Ascending aorta (tissue), 2 donors: ENCODE data around the gene EPHA1. TPM values are rescaled to one million over a fixed set of nuclear protein-coding genes. Genes with fewer than 3 reads are reported as not detected.

Source experiments
- DNase-seq, 2 donors: peaks; one replicate each; pipeline ENCODE4 v3.0.0-alpha.2; 2019; ENCODE audit warnings: low spot score in 2 of 2
- H3K27ac ChIP-seq, 2 donors: fragments of 200-600 bp; sonication (generic); one replicate each; pipeline ENCODE4 v1.5.1; 2016 to 2017; ENCODE audit warnings: mild to moderate bottlenecking in 1 of 2
- H3K27me3 ChIP-seq: fragments of 200-600 bp; sonication (generic); one replicate; pipeline ENCODE4 v1.5.1; 2017
- H3K36me3 ChIP-seq, 2 donors: fragments of 200-600 bp; sonication (generic); one replicate each; pipeline ENCODE4 v1.5.1; 2016
- H3K4me1 ChIP-seq, 2 donors: fragments of 200-600 bp; sonication (generic); one replicate each; pipeline ENCODE4 v1.5.1; 2016 to 2017; ENCODE audit warnings: mild to moderate bottlenecking in 1 of 2
- H3K4me3 ChIP-seq, 2 donors: fragments of 200-600 bp; sonication (generic); one replicate each; pipeline ENCODE4 v1.5.1; 2016 to 2017; ENCODE audit warnings: mild to moderate bottlenecking in 1 of 2
- H3K9me3 ChIP-seq, 2 donors: fragments of 200-600 bp; sonication (generic); one replicate each; pipeline ENCODE4 v1.5.1; 2016
- intact Hi-C: fragments of 100-400 bp; cut with DNase I; formaldehyde crosslinking; loops from one replicate; pipeline ENCODE4 v1.15.1; 2023
- total RNA-seq: library from RNA; depleted of rRNA; stranded (reverse); fragments of >200 nt; gene quantifications from one replicate; pipeline ENCODE4 v1.1.0, GENCODE V29; 2016
- TF ChIP-seq, protein P1 (sequence below), 3 experiments: fragments of 200-600 bp in 2 of 3; fragments of 450-650 bp in 1 of 3; sonication (generic) in 2 of 3; IDR thresholded peaks; one replicate each; pipeline ENCODE4 v1.5.1; 2016 to 2019; ENCODE audit warnings: antibody characterized with exemption in 3 of 3, mild to moderate bottlenecking in 1 of 3, moderate library complexity in 1 of 3

Gene EPHA1
- total RNA-seq, 1 donor from 2014 or later: not detected

DNA sequence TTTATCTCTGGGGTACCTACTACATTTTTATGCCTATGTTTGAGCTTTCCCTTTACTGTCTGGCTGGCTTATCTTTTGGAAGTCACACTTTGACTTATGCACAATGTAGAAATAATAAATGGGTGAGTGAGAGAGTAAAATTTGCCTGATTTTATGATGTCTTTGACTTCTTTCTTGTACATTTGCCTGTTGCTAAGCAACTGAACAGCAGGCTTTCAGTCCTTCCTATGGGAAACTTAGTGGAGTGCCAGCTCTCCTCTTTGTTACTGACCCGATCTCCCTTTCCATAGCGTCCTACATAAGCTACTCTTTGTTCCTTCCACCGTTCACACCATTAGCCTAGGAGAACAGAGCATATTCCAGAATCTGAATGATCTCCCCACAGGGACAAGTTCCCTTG, 38.8 kb upstream of the EPHA1 start:
- intact Hi-C loops: no loop called here

DNA sequence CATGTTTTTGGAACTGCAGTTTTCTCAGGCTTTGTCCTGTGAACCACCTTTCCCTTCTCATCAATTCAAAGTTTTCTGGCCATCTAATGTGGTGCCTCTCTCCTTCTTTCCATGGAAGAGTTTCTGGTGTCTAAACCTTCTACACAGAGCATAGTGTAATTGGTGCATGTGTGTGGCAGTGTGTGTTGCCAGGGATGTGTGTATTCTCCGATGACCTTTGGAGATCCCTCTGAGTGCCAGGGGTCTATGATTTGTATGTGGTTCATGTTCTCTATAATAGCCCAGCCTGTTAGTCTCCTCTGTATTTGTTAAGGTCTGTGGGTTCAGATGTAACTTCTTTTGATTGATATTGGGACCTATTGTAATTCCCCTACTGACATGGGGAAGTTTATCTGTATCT, 36.1 kb upstream of the EPHA1 start:
- intact Hi-C loops: no loop called here
- H3K36me3 ChIP-seq: no peaks in the 10 kb centered on the region
- no peaks in the 10 kb centered on the region for H3K4me1 ChIP-seq
- TF ChIP-seq, protein P1, sequence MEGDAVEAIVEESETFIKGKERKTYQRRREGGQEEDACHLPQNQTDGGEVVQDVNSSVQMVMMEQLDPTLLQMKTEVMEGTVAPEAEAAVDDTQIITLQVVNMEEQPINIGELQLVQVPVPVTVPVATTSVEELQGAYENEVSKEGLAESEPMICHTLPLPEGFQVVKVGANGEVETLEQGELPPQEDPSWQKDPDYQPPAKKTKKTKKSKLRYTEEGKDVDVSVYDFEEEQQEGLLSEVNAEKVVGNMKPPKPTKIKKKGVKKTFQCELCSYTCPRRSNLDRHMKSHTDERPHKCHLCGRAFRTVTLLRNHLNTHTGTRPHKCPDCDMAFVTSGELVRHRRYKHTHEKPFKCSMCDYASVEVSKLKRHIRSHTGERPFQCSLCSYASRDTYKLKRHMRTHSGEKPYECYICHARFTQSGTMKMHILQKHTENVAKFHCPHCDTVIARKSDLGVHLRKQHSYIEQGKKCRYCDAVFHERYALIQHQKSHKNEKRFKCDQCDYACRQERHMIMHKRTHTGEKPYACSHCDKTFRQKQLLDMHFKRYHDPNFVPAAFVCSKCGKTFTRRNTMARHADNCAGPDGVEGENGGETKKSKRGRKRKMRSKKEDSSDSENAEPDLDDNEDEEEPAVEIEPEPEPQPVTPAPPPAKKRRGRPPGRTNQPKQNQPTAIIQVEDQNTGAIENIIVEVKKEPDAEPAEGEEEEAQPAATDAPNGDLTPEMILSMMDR (IDR thresholded peaks at IDR 0.05): no peak
- no peak overlapping the region for H3K27ac ChIP-seq
- no peak for DNase-seq
- no peaks in the 10 kb centered on the region for H3K9me3 ChIP-seq
- no peak overlapping the region for H3K4me3 ChIP-seq
- H3K27me3 ChIP-seq: no peaks in the 10 kb centered on the region

More for the DNA sequence above, 38.8 kb upstream of the EPHA1 start:
- Histone ChIP-seq H3K4me3 (no peak overlapping the region), H3K9me3 (no peaks in the 10 kb centered on the region), H3K36me3 (no peaks in the 10 kb centered on the region), H3K27me3 (no peaks in the 10 kb centered on the region), H3K4me1 (no peaks in the 10 kb centered on the region), H3K27ac (no peak overlapping the region)
- TF ChIP-seq, protein P1 (IDR thresholded peaks at IDR 0.05): no peak
- no peak for DNase-seq

DNA sequence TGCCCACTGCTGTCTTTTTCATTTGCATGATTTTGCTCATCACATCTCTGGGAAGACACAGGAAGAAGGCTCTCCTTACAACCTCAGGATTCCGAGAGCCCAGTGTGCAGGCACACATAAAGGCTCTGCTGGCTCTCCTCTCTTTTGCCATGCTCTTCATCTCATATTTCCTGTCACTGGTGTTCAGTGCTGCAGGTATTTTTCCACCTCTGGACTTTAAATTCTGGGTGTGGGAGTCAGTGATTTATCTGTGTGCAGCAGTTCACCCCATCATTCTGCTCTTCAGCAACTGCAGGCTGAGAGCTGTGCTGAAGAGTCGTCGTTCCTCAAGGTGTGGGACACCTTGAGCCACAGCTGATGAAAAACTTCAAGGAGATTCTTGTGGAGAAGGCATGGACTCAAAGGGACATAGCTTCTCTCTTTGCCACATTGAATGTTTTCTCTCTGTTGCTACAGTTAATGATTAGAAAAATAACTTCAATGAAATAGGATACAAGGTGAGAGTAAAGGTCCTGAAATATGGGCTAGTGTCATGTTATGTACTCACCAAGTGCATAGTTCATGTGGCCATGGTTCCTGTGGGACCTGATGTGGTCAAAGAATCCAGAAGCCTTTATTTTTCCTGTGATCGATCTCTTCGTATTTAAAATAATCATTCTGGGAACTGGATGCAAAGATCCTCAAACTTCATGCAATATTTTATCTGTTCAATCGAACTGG, 35.6 kb upstream of the EPHA1 start:
- DNase-seq: no peak

DNA sequence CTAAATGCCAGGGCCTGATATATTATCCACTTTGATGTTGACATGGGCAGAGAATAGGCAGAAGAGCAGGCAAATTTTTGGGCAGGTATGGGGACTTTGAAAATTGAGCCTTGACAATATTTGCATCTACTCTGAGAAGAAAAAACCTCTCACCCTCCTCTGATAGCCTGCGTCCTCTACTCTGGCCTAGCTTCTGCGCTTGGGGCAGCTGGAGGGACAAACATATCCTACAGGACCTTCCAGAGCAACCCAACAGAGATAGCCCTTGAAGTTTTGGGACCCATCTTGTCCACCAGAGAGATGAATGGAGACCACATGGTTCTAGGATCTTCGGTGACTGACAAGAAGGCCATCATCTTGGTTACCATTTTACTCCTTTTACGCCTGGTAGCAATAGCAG, 34.5 kb upstream of the EPHA1 start, which contains the start of gene TAS2R60:
Gene TAS2R60 (plus strand): TSS at position 301 of the 400 bp plus-strand sequence. CDS start 0 bp downstream, at position 301.
- H3K27ac ChIP-seq: no peak within 1 kb of the TSS
- no peaks in the 10 kb centered on the region for H3K9me3 ChIP-seq
- no peaks in the 10 kb centered on the region for H3K36me3 ChIP-seq
- TF ChIP-seq, protein P1 (IDR thresholded peaks at IDR 0.05): no peak
- intact Hi-C loops: no loop called here
- no peak for DNase-seq
- H3K27me3 ChIP-seq: no peaks in the 10 kb centered on the region
- H3K4me1 ChIP-seq: no peaks in the 10 kb centered on the region
- no peak within 1 kb of the TSS for H3K4me3 ChIP-seq

More for the DNA sequence above, 35.6 kb upstream of the EPHA1 start:
- no peaks in the 10 kb centered on the region for H3K9me3 ChIP-seq
- no peaks in the 10 kb centered on the region for H3K36me3 ChIP-seq
- no peak overlapping the region for H3K27ac ChIP-seq
- no peaks in the 10 kb centered on the region for H3K27me3 ChIP-seq
- H3K4me1 ChIP-seq: no peaks in the 10 kb centered on the region
- no peak overlapping the region for H3K4me3 ChIP-seq
- intact Hi-C loops: no loop called here
- TF ChIP-seq, protein P1 (IDR thresholded peaks at IDR 0.05): no peak

DNA sequence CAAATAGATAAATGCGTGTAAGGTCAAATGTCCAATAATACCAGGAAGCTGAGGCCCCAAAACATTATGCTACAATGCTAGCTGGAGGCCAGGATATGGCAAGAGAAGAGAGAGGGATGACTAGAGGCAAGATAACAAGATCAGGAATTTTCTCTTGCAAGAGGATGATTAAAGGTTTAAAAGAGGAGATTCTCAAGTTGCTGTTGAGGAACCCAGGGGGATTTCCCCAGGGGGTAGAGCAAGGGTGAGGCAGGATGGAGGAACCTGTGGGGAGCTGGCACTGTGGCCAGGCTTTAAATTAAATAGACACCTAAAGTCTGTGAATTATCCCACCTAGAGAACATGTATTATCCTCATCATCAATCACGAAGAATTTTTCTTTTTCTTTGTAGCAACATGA, 31.2 kb upstream of the EPHA1 start:
- TF ChIP-seq, protein P1 (IDR thresholded peaks at IDR 0.05): no peak
- DNase-seq: no peak
- Histone ChIP-seq H3K36me3 (no peaks in the 10 kb centered on the region), H3K9me3 (no peaks in the 10 kb centered on the region), H3K4me3 (no peak overlapping the region), H3K27me3 (no peaks in the 10 kb centered on the region), H3K4me1 (no peaks in the 10 kb centered on the region), H3K27ac (no peak overlapping the region)
- intact Hi-C loops: no loop called here
